ENCODE results near the gene MOV10L1. TPM values are rescaled to one million over a fixed set of nuclear protein-coding genes. Genes with fewer than 3 reads are reported as not detected.

The MOV10L1 gene
- polyA plus RNA-seq, 3 donors = 0.18 to 0.35 TPM; not detected in 1

DNA sequence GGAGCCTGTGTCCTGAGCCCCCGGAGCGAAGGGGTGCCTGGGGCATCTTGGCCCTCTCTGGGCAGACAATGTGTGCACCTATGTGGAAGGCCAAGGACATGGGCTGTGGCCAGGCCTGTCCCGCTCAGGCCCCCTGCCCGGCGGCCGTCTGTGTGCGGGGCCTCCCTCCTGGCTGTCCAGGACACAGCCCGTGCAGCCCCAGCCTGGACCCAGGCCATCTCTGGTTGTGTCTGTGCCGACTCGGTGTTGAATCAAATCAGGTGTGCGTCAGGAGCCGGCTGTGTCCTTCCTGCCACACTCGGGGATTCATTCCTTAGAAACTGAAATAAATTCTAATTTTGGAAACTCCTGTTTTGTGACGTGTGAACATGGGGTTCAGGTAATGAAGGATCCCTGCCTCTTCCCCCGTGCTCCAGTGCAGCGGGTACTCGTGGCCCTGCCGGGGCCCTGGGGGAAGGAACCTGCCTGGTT, 109.5 kb downstream of the MOV10L1 start:
- H3K79me2 ChIP-seq (ENCODE audit: insufficient read depth, low read length) = peaks cover 44% of the 10 kb centered on the region
- intact Hi-C loops (cut with micrococcal nuclease) = no loop called here
- DNase-seq = no peak
- H3K27ac ChIP-seq (ENCODE audit: low read depth in 1 of 2, low read length in 2 of 2) = no peak overlapping the region
- Mint-ChIP-seq H3K27ac (peak overlapping the region; percentile 42 to 89 (median 71)), H3K27me3 (ENCODE audit: low read depth in 3 of 3) (peaks cover 0 to 3% (median 2%) of the 10 kb centered on the region in 3 donors), H3K4me1 (peaks cover 30% of the 10 kb centered on the region), H3K9me3 (peaks cover 0 to 3% (median 0%) of the 10 kb centered on the region in 7 donors), H3K36me3 (peaks cover 50 to 58% of the 10 kb centered on the region in 2 donors), H3K4me3 (peak overlapping the region; percentile 74 to 85)
- H2AFZ ChIP-seq (ENCODE audit: insufficient read depth, low read depth, low read length, poor library complexity, severe bottlenecking) = no peak overlapping the region
- peak overlapping the region in 1 of 3 experiments; percentile 82 for H3K4me3 ChIP-seq (replicated peaks in 1 of 3; ENCODE audit: low read depth in 2 of 3, low read length in 3 of 3)
- peaks cover 38% of the 10 kb centered on the region for H4K20me1 ChIP-seq (ENCODE audit: insufficient read depth, low read length)
- no peaks in the 10 kb centered on the region for H3K9me3 ChIP-seq (replicated peaks in 1 of 2; ENCODE audit: control insufficient read depth in 1 of 2, insufficient read depth in 1 of 2, low read length in 2 of 2)
- peaks cover 37 to 54% of the 10 kb centered on the region in 2 donors for H3K36me3 ChIP-seq (replicated peaks in 1 of 2; ENCODE audit: control insufficient read depth in 1 of 2, insufficient read depth in 2 of 2, low read length in 2 of 2)
- peaks cover 31 to 43% of the 10 kb centered on the region in 2 donors for H3K4me1 ChIP-seq (ENCODE audit: control insufficient read depth in 1 of 2, insufficient read depth in 2 of 2, low read length in 2 of 2)
- TF ChIP-seq, protein P1, sequence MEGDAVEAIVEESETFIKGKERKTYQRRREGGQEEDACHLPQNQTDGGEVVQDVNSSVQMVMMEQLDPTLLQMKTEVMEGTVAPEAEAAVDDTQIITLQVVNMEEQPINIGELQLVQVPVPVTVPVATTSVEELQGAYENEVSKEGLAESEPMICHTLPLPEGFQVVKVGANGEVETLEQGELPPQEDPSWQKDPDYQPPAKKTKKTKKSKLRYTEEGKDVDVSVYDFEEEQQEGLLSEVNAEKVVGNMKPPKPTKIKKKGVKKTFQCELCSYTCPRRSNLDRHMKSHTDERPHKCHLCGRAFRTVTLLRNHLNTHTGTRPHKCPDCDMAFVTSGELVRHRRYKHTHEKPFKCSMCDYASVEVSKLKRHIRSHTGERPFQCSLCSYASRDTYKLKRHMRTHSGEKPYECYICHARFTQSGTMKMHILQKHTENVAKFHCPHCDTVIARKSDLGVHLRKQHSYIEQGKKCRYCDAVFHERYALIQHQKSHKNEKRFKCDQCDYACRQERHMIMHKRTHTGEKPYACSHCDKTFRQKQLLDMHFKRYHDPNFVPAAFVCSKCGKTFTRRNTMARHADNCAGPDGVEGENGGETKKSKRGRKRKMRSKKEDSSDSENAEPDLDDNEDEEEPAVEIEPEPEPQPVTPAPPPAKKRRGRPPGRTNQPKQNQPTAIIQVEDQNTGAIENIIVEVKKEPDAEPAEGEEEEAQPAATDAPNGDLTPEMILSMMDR (IDR thresholded peaks at IDR 0.05) = no peak
- H3K4me2 ChIP-seq (replicated peaks; ENCODE audit: extremely low read depth, low read length, poor library complexity, severe bottlenecking) = peak overlapping the region; percentile 87
- peak overlapping the region; percentile 88 for H3K9ac ChIP-seq (ENCODE audit: insufficient read depth, low read length, poor library complexity, severe bottlenecking)
- 84% methylated on average over 17 of the region's 18 CpGs for WGBS (ENCODE audit: insufficient coverage)
- H3K27me3 ChIP-seq (ENCODE audit: control insufficient read depth in 2 of 2, insufficient read depth in 2 of 2, low read length in 2 of 2) = no peaks in the 10 kb centered on the region

DNA sequence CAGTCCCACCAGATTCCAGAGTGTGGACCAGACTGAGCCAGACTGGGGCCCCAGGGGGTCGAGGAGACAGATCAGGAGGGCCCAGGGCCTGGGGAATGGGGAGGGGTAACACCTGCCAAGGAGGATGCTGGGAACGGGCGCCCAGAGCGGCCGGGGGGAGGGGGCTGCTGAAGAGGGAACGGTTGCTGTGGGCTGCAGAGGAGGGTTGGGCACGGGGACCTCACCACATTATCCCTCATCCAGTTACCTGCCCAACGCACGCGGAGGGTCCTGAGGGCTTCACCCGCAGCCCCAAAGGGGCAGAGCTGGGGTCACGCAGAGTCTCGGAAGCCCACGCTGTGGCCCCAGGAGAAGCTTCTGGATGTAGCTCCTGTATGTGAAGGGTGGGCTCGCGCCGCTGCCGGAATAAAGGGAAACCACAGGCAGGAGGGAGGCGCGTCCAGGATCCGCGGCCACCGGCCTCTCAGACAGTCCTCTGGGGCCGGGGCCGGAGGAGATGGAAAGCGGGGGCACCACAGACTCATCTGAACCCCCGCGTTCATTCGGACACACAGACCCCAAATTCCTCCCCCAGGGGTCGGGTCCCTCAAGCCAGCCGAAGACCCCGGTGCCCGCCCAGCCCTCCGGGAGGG, 110.1 kb downstream of the MOV10L1 start:
- no peak for DNase-seq
- peak overlapping the region; percentile 87 for H3K4me2 ChIP-seq (replicated peaks; ENCODE audit: extremely low read depth, low read length, poor library complexity, severe bottlenecking)
- H4K20me1 ChIP-seq (ENCODE audit: insufficient read depth, low read length) = peaks cover 38% of the 10 kb centered on the region
- no peaks in the 10 kb centered on the region for H3K9me3 ChIP-seq (replicated peaks in 1 of 2; ENCODE audit: control insufficient read depth in 1 of 2, insufficient read depth in 1 of 2, low read length in 2 of 2)
- H3K27ac Mint-ChIP-seq = peak overlapping the region; percentile 42 to 89 (median 86)
- peak overlapping the region in 1 of 2 donors; percentile 82 for H3K27ac ChIP-seq (ENCODE audit: low read depth in 1 of 2, low read length in 2 of 2)
- peaks cover 0 to 3% (median 0%) of the 10 kb centered on the region in 7 donors for H3K9me3 Mint-ChIP-seq
- peaks cover 38 to 50% of the 10 kb centered on the region in 2 donors for H3K4me1 ChIP-seq (ENCODE audit: control insufficient read depth in 1 of 2, insufficient read depth in 2 of 2, low read length in 2 of 2)
- H3K36me3 Mint-ChIP-seq = peaks cover 47 to 51% of the 10 kb centered on the region in 2 donors
- intact Hi-C loops (cut with micrococcal nuclease) = loop anchor here (1.0 to 10.0 kb wide), 4 partner anchors 9 to 275 kb away; partner anchors contain the start of gene TRABD (in 2 of the 2)
- peaks cover 0 to 3% (median 2%) of the 10 kb centered on the region in 3 donors for H3K27me3 Mint-ChIP-seq (ENCODE audit: low read depth in 3 of 3)
- peaks cover 36% of the 10 kb centered on the region for H3K4me1 Mint-ChIP-seq
- H3K79me2 ChIP-seq (ENCODE audit: insufficient read depth, low read length) = peaks cover 41% of the 10 kb centered on the region
- peak overlapping the region; percentile 74 to 85 for H3K4me3 Mint-ChIP-seq
- H3K4me3 ChIP-seq (replicated peaks in 1 of 3; ENCODE audit: low read depth in 2 of 3, low read length in 3 of 3) = peak overlapping the region; percentile 42 to 82 (median 59)
- no peaks in the 10 kb centered on the region for H3K27me3 ChIP-seq (ENCODE audit: control insufficient read depth in 2 of 2, insufficient read depth in 2 of 2, low read length in 2 of 2)
- TF ChIP-seq, protein P1 (IDR thresholded peaks at IDR 0.05) = no peak
- WGBS (ENCODE audit: insufficient coverage) = 0% methylated on average over 18 of the region's 34 CpGs
- H3K9ac ChIP-seq (ENCODE audit: insufficient read depth, low read length, poor library complexity, severe bottlenecking) = peak overlapping the region; percentile 88
- H3K36me3 ChIP-seq (replicated peaks in 1 of 2; ENCODE audit: control insufficient read depth in 1 of 2, insufficient read depth in 2 of 2, low read length in 2 of 2) = peaks cover 31 to 47% of the 10 kb centered on the region in 2 donors
- no peak overlapping the region for H2AFZ ChIP-seq (ENCODE audit: insufficient read depth, low read depth, low read length, poor library complexity, severe bottlenecking)

All from CD14-positive monocyte (primary cell).